WTC11 (cell line): ENCODE results near the gene AGFG2.

Source experiments
- GABPB1 ChIP-seq: sonication (generic); formaldehyde crosslinking; IDR thresholded peaks from 2 replicates; pipeline ENCODE4 v1.8.1; 2023; ENCODE audit warnings: mild to moderate bottlenecking, missing genetic modification reagents
- GRHL2 ChIP-seq: fragments of 250-450 bp; sonication (Bioruptor Pico); IDR thresholded peaks from 2 replicates; pipeline ENCODE4 v1.8.0; 2022; ENCODE audit warnings: mild to moderate bottlenecking, moderate library complexity; ENCODE audit not compliant: insufficient replicate concordance, severe bottlenecking
- SP1 ChIP-seq: sonication (generic); formaldehyde crosslinking; conservative IDR thresholded peaks from 2 replicates; pipeline ENCODE4 v1.8.1; 2022; ENCODE audit warnings: missing genetic modification reagents
- TF ChIP-seq, protein P1 (sequence below): sonication (generic); formaldehyde crosslinking; IDR thresholded peaks from 2 replicates; pipeline ENCODE4 v1.8.1; 2023; ENCODE audit warnings: mild to moderate bottlenecking, missing genetic modification reagents, moderate library complexity
- TF ChIP-seq, protein P2 (sequence below): fragments of 200-600 bp; IDR thresholded peaks from 2 replicates; pipeline ENCODE4 v1.8.0; 2022; ENCODE audit warnings: antibody characterized with exemption
- TF ChIP-seq, protein P3 (sequence below): sonication (generic); formaldehyde crosslinking; IDR thresholded peaks from 2 replicates; pipeline ENCODE4 v1.8.0; 2022; ENCODE audit warnings: missing genetic modification reagents
- TF ChIP-seq, protein P4 (sequence below): sonication (generic); formaldehyde crosslinking; IDR thresholded peaks from 2 replicates; pipeline ENCODE4 v1.8.0; 2022; ENCODE audit warnings: mild to moderate bottlenecking, missing genetic modification reagents

DNA sequence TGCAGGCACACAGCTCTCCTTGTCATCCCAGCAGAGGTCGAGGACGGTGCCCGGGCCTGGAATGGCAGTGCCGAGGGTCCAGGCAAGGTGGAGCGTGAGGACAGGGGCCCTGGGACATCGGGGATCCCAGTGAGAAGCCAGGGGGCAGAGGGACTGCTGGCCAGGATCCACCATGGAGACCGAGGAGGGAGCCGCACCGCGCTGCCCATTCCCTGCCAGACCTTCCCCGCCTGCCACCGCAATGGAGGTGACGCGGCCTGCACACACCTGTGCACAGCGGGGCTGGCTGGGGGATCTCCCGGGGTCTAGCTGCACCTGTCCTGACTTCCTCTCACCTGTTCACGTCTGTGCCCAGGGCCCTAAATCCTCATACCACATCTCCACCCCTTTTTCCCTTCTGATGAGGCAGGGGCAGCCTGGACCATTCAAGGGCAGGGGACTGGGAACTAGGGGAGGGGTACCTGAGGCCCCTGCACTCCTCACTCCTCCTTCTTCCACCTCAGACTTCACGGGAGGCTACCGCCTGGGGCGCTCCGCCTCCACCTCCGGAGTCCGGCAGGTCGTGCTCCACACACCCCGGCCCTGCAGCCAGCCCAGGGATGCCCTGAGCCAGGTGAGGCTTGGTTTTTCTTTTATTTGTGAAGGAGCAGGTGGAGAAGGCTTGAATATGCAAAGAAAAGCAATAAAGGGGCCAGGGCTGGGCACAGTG, 48.4 kb upstream of the AGFG2 start:
- TF ChIP-seq, protein P1, sequence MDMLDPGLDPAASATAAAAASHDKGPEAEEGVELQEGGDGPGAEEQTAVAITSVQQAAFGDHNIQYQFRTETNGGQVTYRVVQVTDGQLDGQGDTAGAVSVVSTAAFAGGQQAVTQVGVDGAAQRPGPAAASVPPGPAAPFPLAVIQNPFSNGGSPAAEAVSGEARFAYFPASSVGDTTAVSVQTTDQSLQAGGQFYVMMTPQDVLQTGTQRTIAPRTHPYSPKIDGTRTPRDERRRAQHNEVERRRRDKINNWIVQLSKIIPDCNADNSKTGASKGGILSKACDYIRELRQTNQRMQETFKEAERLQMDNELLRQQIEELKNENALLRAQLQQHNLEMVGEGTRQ (CRISPR knock-in tag), result no peak
- TF ChIP-seq, protein P2, sequence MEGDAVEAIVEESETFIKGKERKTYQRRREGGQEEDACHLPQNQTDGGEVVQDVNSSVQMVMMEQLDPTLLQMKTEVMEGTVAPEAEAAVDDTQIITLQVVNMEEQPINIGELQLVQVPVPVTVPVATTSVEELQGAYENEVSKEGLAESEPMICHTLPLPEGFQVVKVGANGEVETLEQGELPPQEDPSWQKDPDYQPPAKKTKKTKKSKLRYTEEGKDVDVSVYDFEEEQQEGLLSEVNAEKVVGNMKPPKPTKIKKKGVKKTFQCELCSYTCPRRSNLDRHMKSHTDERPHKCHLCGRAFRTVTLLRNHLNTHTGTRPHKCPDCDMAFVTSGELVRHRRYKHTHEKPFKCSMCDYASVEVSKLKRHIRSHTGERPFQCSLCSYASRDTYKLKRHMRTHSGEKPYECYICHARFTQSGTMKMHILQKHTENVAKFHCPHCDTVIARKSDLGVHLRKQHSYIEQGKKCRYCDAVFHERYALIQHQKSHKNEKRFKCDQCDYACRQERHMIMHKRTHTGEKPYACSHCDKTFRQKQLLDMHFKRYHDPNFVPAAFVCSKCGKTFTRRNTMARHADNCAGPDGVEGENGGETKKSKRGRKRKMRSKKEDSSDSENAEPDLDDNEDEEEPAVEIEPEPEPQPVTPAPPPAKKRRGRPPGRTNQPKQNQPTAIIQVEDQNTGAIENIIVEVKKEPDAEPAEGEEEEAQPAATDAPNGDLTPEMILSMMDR, result no peak
- no peak for TF ChIP-seq GRHL2
- TF ChIP-seq, protein P3, sequence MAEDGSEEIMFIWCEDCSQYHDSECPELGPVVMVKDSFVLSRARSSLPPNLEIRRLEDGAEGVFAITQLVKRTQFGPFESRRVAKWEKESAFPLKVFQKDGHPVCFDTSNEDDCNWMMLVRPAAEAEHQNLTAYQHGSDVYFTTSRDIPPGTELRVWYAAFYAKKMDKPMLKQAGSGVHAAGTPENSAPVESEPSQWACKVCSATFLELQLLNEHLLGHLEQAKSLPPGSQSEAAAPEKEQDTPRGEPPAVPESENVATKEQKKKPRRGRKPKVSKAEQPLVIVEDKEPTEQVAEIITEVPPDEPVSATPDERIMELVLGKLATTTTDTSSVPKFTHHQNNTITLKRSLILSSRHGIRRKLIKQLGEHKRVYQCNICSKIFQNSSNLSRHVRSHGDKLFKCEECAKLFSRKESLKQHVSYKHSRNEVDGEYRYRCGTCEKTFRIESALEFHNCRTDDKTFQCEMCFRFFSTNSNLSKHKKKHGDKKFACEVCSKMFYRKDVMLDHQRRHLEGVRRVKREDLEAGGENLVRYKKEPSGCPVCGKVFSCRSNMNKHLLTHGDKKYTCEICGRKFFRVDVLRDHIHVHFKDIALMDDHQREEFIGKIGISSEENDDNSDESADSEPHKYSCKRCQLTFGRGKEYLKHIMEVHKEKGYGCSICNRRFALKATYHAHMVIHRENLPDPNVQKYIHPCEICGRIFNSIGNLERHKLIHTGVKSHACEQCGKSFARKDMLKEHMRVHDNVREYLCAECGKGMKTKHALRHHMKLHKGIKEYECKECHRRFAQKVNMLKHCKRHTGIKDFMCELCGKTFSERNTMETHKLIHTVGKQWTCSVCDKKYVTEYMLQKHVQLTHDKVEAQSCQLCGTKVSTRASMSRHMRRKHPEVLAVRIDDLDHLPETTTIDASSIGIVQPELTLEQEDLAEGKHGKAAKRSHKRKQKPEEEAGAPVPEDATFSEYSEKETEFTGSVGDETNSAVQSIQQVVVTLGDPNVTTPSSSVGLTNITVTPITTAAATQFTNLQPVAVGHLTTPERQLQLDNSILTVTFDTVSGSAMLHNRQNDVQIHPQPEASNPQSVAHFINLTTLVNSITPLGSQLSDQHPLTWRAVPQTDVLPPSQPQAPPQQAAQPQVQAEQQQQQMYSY (CRISPR knock-in tag), result no peak
- TF ChIP-seq SP1 (CRISPR knock-in tag), result no peak
- TF ChIP-seq, protein P4, sequence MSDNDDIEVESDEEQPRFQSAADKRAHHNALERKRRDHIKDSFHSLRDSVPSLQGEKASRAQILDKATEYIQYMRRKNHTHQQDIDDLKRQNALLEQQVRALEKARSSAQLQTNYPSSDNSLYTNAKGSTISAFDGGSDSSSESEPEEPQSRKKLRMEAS (CRISPR knock-in tag), result no peak
- no peak for TF ChIP-seq GABPB1 (CRISPR knock-in tag)
